ENCODE data around the gene XBP1.

DNA sequence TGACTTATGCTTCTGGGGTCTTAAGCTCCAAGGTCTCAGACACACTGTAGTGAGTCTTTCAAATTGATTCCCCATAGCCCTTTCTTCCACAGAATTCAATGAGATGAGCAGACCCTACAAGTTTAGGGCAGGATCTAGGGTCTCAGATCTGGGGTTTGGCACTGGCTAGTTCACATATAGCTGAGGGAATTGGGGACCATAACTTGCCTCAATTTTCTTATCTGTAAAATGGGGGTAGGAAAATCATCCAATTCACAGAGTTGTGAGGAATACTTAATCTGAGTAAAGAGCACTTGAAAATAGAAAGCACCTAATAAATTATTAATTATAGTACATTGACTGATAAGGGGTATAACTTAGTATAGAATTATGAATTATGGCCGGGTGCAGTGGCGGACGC lies 33.7 kb downstream of the XBP1 start:
- TF ChIP-seq, protein P1, sequence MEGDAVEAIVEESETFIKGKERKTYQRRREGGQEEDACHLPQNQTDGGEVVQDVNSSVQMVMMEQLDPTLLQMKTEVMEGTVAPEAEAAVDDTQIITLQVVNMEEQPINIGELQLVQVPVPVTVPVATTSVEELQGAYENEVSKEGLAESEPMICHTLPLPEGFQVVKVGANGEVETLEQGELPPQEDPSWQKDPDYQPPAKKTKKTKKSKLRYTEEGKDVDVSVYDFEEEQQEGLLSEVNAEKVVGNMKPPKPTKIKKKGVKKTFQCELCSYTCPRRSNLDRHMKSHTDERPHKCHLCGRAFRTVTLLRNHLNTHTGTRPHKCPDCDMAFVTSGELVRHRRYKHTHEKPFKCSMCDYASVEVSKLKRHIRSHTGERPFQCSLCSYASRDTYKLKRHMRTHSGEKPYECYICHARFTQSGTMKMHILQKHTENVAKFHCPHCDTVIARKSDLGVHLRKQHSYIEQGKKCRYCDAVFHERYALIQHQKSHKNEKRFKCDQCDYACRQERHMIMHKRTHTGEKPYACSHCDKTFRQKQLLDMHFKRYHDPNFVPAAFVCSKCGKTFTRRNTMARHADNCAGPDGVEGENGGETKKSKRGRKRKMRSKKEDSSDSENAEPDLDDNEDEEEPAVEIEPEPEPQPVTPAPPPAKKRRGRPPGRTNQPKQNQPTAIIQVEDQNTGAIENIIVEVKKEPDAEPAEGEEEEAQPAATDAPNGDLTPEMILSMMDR (IDR thresholded peaks at IDR 0.05), result no peak
- TF ChIP-seq ZFX (IDR thresholded peaks at IDR 0.05; ENCODE audit: borderline replicate concordance), result no peak

All from 22Rv1 (cell line).